Fibroblast of lung (primary cell): ENCODE measurements around the gene TBC1D23. TPM values are rescaled to one million over a fixed set of nuclear protein-coding genes. Genes with fewer than 3 reads are reported as not detected.
A peak's percentile ranks its signal among the peaks of the same experiment; 100 is the strongest.
"Not testable (repeated sequence)": the region's sequence is repeated elsewhere in the genome, so short reads cannot be mapped to it uniquely, and the experiment has no call there.

Experiments
- DNase-seq, 2 donors: peaks; one replicate each; pipeline versions ENCODE4 v3.0.0 to v3.0.0-alpha.2; 2010; ENCODE audit warnings: low read depth in 2 of 2
- H2AFZ ChIP-seq: 2 replicates; pipeline ENCODE4 v1.5.1; 2012; ENCODE audit warnings: low read length, control low read depth, inconsistent platforms
- H3K27ac ChIP-seq: 2 replicates; pipeline ENCODE4 v1.5.1; 2011; ENCODE audit warnings: low read length, control low read depth; ENCODE audit not compliant: insufficient read depth
- H3K27me3 ChIP-seq: 2 replicates; pipeline ENCODE4 v1.5.1; 2011; ENCODE audit warnings: mild to moderate bottlenecking, low read length; ENCODE audit not compliant: control insufficient read depth, insufficient read depth
- H3K36me3 ChIP-seq: 2 replicates; pipeline ENCODE4 v1.5.1; 2011; ENCODE audit warnings: low read length; ENCODE audit not compliant: control insufficient read depth, insufficient read depth
- H3K4me1 ChIP-seq: 2 replicates; pipeline ENCODE4 v1.5.1; 2011; ENCODE audit warnings: low read length; ENCODE audit not compliant: control insufficient read depth, insufficient read depth; ENCODE audit errors: extremely low read depth
- H3K4me2 ChIP-seq: 2 replicates; pipeline ENCODE4 v1.5.1; 2011; ENCODE audit warnings: low read length, control low read depth; ENCODE audit not compliant: insufficient read depth; ENCODE audit errors: extremely low read depth
- H3K4me3 ChIP-seq, 4 experiments: fragments of 200-600 bp in 1 of 4; sonication (generic) in 1 of 4; replicated peaks in 1 of 4; 2 replicates each; pipeline ENCODE4 v1.5.1; 2011 to 2016; ENCODE audit warnings: low read length in 4 of 4, low read depth in 3 of 4, mild to moderate bottlenecking in 3 of 4, control low read depth in 2 of 4, inconsistent platforms in 1 of 4, mixed read lengths in 1 of 4; ENCODE audit not compliant: insufficient read depth in 1 of 4; ENCODE audit errors: control extremely low read depth in 1 of 4
- H3K79me2 ChIP-seq: 2 replicates; pipeline ENCODE4 v1.5.1; 2012; ENCODE audit warnings: mild to moderate bottlenecking, low read length, inconsistent platforms; ENCODE audit not compliant: control insufficient read depth, insufficient read depth
- H3K9ac ChIP-seq: 2 replicates; pipeline ENCODE4 v1.5.1; 2011; ENCODE audit warnings: mild to moderate bottlenecking, low read length, control low read depth; ENCODE audit not compliant: insufficient read depth
- H3K9me3 ChIP-seq: 2 replicates; pipeline ENCODE4 v1.5.1; 2012; ENCODE audit warnings: low read depth, low read length; ENCODE audit not compliant: control insufficient read depth, insufficient read depth
- H4K20me1 ChIP-seq: 2 replicates; pipeline ENCODE4 v1.5.1; 2011; ENCODE audit warnings: low read length; ENCODE audit not compliant: control insufficient read depth, insufficient read depth; ENCODE audit errors: extremely low read depth
- CTCF ChIP-seq, 2 donors: IDR thresholded peaks in 1 of 2; conservative IDR thresholded peaks in 1 of 2; 1 replicate in 1 of 2; 2 replicates in 1 of 2; pipeline ENCODE4 v1.5.1; 2011 to 2012; ENCODE audit warnings: low read length in 2 of 2, control low read depth in 1 of 2, inconsistent platforms in 1 of 2, low read depth in 1 of 2, mild to moderate bottlenecking in 1 of 2
- EZH2 ChIP-seq: IDR thresholded peaks from 2 replicates; pipeline ENCODE4 v1.5.1; 2012; ENCODE audit warnings: low read length, control low read depth, mild to moderate bottlenecking; ENCODE audit errors: missing control alignments
- polyA plus RNA-seq, 2 donors: library from polyadenylated mRNA; depleted of rRNA in 1 of 2; stranded (reverse) in 1 of 2; unstranded in 1 of 2; fragments of >200 nt; gene quantifications; 2 replicates each; pipeline ENCODE4 v1.2.1, GENCODE V29; 2011 to 2012; ENCODE audit warnings: missing spikeins in 1 of 2
- total RNA-seq: library from RNA; depleted of rRNA; stranded (reverse); fragments of >200 nt; gene quantifications from 2 replicates; pipeline ENCODE4 v1.2.1, GENCODE V29; 2014

Gene TBC1D23
- total and polyA plus RNA-seq, 2 donors (not counting 1 experiment from before 2014, with no cell fraction given): 54.9 to 121 TPM

DNA sequence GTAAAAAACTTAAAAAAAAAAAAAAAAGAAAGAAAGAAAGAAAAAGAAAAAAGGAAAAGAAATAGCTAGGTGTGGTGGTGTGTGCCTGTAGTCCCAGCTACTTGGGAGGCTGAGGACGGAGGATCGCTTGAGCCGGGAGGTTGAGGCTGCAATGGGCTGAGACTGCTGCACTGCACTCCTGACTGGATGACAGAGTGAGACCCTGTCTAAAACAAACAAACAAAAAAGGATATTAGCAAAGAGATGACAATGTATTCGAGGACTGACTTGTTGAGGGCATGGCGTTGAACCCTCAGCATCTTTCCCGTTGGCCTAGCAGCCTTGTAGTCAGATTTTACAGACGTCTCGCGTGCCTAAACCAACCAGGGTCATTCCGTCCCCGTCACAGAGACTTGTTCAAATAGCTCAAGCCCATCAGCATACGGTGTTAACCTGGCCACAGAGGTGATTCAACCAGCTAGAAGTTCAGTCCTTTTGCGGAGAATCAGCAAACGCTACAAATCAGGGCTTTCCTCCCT, 73.2 kb downstream of the TBC1D23 start:
- Histone ChIP-seq H3K4me1 (peaks cover 4% of the 10 kb centered on the region), H4K20me1 (no peaks in the 10 kb centered on the region), H3K9ac (peak overlapping the region; percentile 43), H3K36me3 (peaks cover under 1% of the 10 kb centered on the region), H2AFZ (peak overlapping the region; percentile 100), H3K9me3 (no peaks in the 10 kb centered on the region), H3K27ac (peak overlapping the region; percentile 63), H3K4me2 (peak overlapping the region; percentile 99), H3K79me2 (peaks cover 3% of the 10 kb centered on the region), H3K27me3 (no peaks in the 10 kb centered on the region), H3K4me3 (peak overlapping the region; percentile 61 to 76 (median 70))
- TF ChIP-seq CTCF (conservative IDR thresholded peaks at IDR 0.05 in 1 of 2, IDR thresholded peaks at IDR 0.05 in 1 of 2; ENCODE audit: low read depth in 1 of 2, low read length in 2 of 2): no peak
- TF ChIP-seq EZH2: no peak
- no peak for DNase-seq

GRCh38 chr3:100334488-100335351, 73.9 kb downstream of the TBC1D23 start, which contains the start of gene NIT2:
TSS of gene NIT2 (plus strand) at chr3:100334757. CDS start at chr3:100334792, 35 bp downstream.
- Histone ChIP-seq H3K4me3 (peak within 1 kb of the TSS; percentile 61 to 79 (median 75)), H3K4me2 (peak within 1 kb of the TSS; percentile 99), H3K27me3 (no peaks in the 10 kb centered on the region), H3K4me1 (peaks cover 4% of the 10 kb centered on the region), H3K9me3 (no peaks in the 10 kb centered on the region), H3K9ac (peak within 1 kb of the TSS; percentile 85), H2AFZ (peak within 1 kb of the TSS; percentile 100), H3K79me2 (peaks cover 3% of the 10 kb centered on the region), H3K27ac (peak within 1 kb of the TSS; percentile 63), H4K20me1 (no peaks in the 10 kb centered on the region), H3K36me3 (peaks cover 2% of the 10 kb centered on the region)
- TF ChIP-seq EZH2 (no peak), CTCF (conservative IDR thresholded peaks at IDR 0.05 in 1 of 2, IDR thresholded peaks at IDR 0.05 in 1 of 2; ENCODE audit: low read depth in 1 of 2, low read length in 2 of 2) (no peak)
- DNase-seq: peak; percentile 79 to 82

- peak in 1 of 2 donors; percentile 3 for DNase-seq
- Histone ChIP-seq H2AFZ (peak overlapping the region; percentile 19), H3K36me3 (peaks cover 2% of the 10 kb centered on the region), H3K9me3 (no peaks in the 10 kb centered on the region), H3K79me2 (peaks cover 3% of the 10 kb centered on the region), H3K27me3 (no peaks in the 10 kb centered on the region), H3K9ac (no peak overlapping the region), H3K4me2 (peak overlapping the region; percentile 81), H4K20me1 (no peaks in the 10 kb centered on the region), H3K4me3 (peak overlapping the region; percentile 61 to 79 (median 75)), H3K4me1 (peaks cover 4% of the 10 kb centered on the region), H3K27ac (peak overlapping the region; percentile 31)
- TF ChIP-seq EZH2 (no peak), CTCF (conservative IDR thresholded peaks at IDR 0.05 in 1 of 2, IDR thresholded peaks at IDR 0.05 in 1 of 2; ENCODE audit: low read depth in 1 of 2, low read length in 2 of 2) (no peak)
These were observed 74.6 kb downstream of the TBC1D23 start for GRCh38 chr3:100335434-100335833.

DNA sequence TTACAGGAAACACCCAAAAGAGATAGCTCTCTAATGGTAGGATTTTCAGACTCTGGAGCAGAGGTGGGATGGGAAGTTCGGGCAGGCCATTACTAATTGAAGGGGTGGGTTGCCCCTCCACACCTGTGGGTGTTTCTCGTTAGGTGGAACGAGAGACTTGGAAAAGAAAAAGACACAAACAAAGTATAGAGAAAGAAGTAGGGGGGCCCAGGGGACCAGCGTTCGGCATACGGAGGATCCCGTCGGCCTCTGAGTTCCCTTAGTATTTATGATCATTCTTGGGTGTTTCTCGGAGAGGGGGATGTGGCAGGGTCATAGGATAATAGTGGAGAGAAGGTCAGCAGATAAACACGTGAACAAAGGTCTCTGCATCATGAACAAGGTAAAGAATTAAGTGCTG, 75.4 kb downstream of the TBC1D23 start:
- H3K4me1 ChIP-seq, H3K79me2 ChIP-seq, H4K20me1 ChIP-seq, H3K36me3 ChIP-seq, H3K27me3 ChIP-seq, H3K9me3 ChIP-seq, H3K4me2 ChIP-seq, H2AFZ ChIP-seq, H3K9ac ChIP-seq, DNase-seq, H3K27ac ChIP-seq, H3K4me3 ChIP-seq: not testable (repeated sequence)
